ENCODE data around the gene STS. TPM values are rescaled to one million over a fixed set of nuclear protein-coding genes. Genes with fewer than 3 reads are reported as not detected.

STS gene
- total RNA-seq, 3 donors from 2014 or later, result 9.8 to 17.0 (median 10.8) TPM

- Histone ChIP-seq H3K27me3 (no peaks in the 10 kb centered on the region), H3K27ac (no peak overlapping the region), H3K4me3 (no peak overlapping the region), H3K36me3 (no peaks in the 10 kb centered on the region), H3K9me3 (no peaks in the 10 kb centered on the region), H3K4me1 (no peaks in the 10 kb centered on the region)
- TF ChIP-seq POLR2AphosphoS5 (IDR thresholded peaks at IDR 0.05), result no peak
- no peak for DNase-seq (ENCODE audit: low spot score in 2 of 2)
- intact Hi-C loops (cut with DNase I; ENCODE audit: low total_unique reads), result no loop called here
Measured at GRCh38 chrX:7154041-7154597, 6.6 kb downstream of the STS start.

GRCh38 chrX:7155163-7155562 is 7.7 kb downstream of the STS start:
- intact Hi-C loops (cut with DNase I; ENCODE audit: low total_unique reads), result no loop called here
- no peaks in the 10 kb centered on the region for H3K36me3 ChIP-seq
- no peaks in the 10 kb centered on the region for H3K27me3 ChIP-seq
- no peak for DNase-seq (ENCODE audit: low spot score in 2 of 2)
- H3K9me3 ChIP-seq, result no peaks in the 10 kb centered on the region
- H3K4me3 ChIP-seq, result no peak overlapping the region
- H3K4me1 ChIP-seq, result no peaks in the 10 kb centered on the region
- H3K27ac ChIP-seq, result no peak overlapping the region
- no peak for TF ChIP-seq POLR2A (IDR thresholded peaks at IDR 0.05)
- no peak for TF ChIP-seq POLR2AphosphoS5 (IDR thresholded peaks at IDR 0.05)
- no peak for TF ChIP-seq CTCF (IDR thresholded peaks at IDR 0.05)

GRCh38 chrX:7156879-7157278 is 9.4 kb downstream of the STS start:
- Histone ChIP-seq H3K36me3 (no peaks in the 10 kb centered on the region), H3K27ac (no peak overlapping the region), H3K4me3 (no peak overlapping the region), H3K27me3 (no peaks in the 10 kb centered on the region), H3K9me3 (no peaks in the 10 kb centered on the region), H3K4me1 (no peaks in the 10 kb centered on the region)
- intact Hi-C loops (cut with DNase I; ENCODE audit: low total_unique reads), result no loop called here
- TF ChIP-seq POLR2AphosphoS5 (IDR thresholded peaks at IDR 0.05), result no peak
- no peak for TF ChIP-seq POLR2A (IDR thresholded peaks at IDR 0.05)
- TF ChIP-seq CTCF (IDR thresholded peaks at IDR 0.05), result no peak
- no peak for DNase-seq (ENCODE audit: low spot score in 2 of 2)

GRCh38 chrX:7158468-7158990 is 11.0 kb downstream of the STS start:
- no peak for TF ChIP-seq CTCF (IDR thresholded peaks at IDR 0.05)
- TF ChIP-seq POLR2A (IDR thresholded peaks at IDR 0.05), result no peak
- no peak for TF ChIP-seq POLR2AphosphoS5 (IDR thresholded peaks at IDR 0.05)
- no peak for DNase-seq (ENCODE audit: low spot score in 2 of 2)
- H3K4me3 ChIP-seq, result no peak overlapping the region
- no peaks in the 10 kb centered on the region for H3K9me3 ChIP-seq
- H3K4me1 ChIP-seq, result no peaks in the 10 kb centered on the region
- no peaks in the 10 kb centered on the region for H3K27me3 ChIP-seq
- intact Hi-C loops (cut with DNase I; ENCODE audit: low total_unique reads), result no loop called here
- H3K27ac ChIP-seq, result peak overlapping the region in 1 of 2 donors; percentile 9
- no peaks in the 10 kb centered on the region for H3K36me3 ChIP-seq

- no peaks in the 10 kb centered on the region for H3K4me1 ChIP-seq
- H3K27me3 ChIP-seq, result no peaks in the 10 kb centered on the region
- H3K9me3 ChIP-seq, result no peaks in the 10 kb centered on the region
- TF ChIP-seq CTCF (IDR thresholded peaks at IDR 0.05), result no peak
- no peak for TF ChIP-seq POLR2A (IDR thresholded peaks at IDR 0.05)
- TF ChIP-seq POLR2AphosphoS5 (IDR thresholded peaks at IDR 0.05), result peak in 1 of 3 donors; percentile 47
- H3K4me3 ChIP-seq, result no peak overlapping the region
- H3K27ac ChIP-seq, result peak overlapping the region in 1 of 2 donors; percentile 40
- DNase-seq (ENCODE audit: low spot score in 2 of 2), result peak in 1 of 2 donors; percentile 66
- intact Hi-C loops (cut with DNase I; ENCODE audit: low total_unique reads), result no loop called here
- H3K36me3 ChIP-seq, result no peaks in the 10 kb centered on the region
Measured at GRCh38 chrX:7159149-7159861, 11.8 kb downstream of the STS start.
